Cardiac fibroblast (primary cell): Measurements from ENCODE around the gene RBMS3.
A peak's percentile ranks its signal among the peaks of the same experiment; 100 is the strongest.

Experiments
- DNase-seq, 2 donors: peaks; one replicate each; pipeline versions ENCODE4 v3.0.0 to v3.0.0-alpha.2; 2010; ENCODE audit warnings: low read depth in 2 of 2
- H3K4me3 ChIP-seq, 2 donors: replicated peaks in 1 of 2; 1 replicate in 1 of 2; 2 replicates in 1 of 2; pipeline ENCODE4 v1.5.1; 2011; ENCODE audit warnings: low read depth in 2 of 2, low read length in 2 of 2, mild to moderate bottlenecking in 2 of 2, moderate library complexity in 1 of 2
- CTCF ChIP-seq: IDR thresholded peaks from one replicate; pipeline ENCODE4 v1.5.1; 2011; ENCODE audit warnings: low read depth, mild to moderate bottlenecking, low read length, inconsistent platforms

Gene RBMS3

GRCh38 chr3:29590012-29590411, 309.1 kb downstream of the RBMS3 start:
- no peak for TF ChIP-seq CTCF
- no peak for DNase-seq
- no peak overlapping the region for H3K4me3 ChIP-seq

- H3K4me3 ChIP-seq, result no peak overlapping the region
- no peak for DNase-seq
- TF ChIP-seq CTCF, result no peak
Measured at GRCh38 chr3:29590461-29590860, 309.6 kb downstream of the RBMS3 start.

- no peak for TF ChIP-seq CTCF
- no peak overlapping the region for H3K4me3 ChIP-seq
- DNase-seq, result no peak
Measured at GRCh38 chr3:29591579-29591978, 310.7 kb downstream of the RBMS3 start.

- TF ChIP-seq CTCF, result no peak
- no peak for DNase-seq
Measured at GRCh38 chr3:29593802-29594201, 312.9 kb downstream of the RBMS3 start.

GRCh38 chr3:29594261-29594660, 313.4 kb downstream of the RBMS3 start:
- DNase-seq, result peak in 1 of 2 donors; percentile 27
- no peak for TF ChIP-seq CTCF
- H3K4me3 ChIP-seq, result no peak overlapping the region

More at GRCh38 chr3:29593802-29594201, 312.9 kb downstream of the RBMS3 start:
- H3K4me3 ChIP-seq, result no peak overlapping the region

- no peak overlapping the region for H3K4me3 ChIP-seq
- DNase-seq, result peak; percentile 23 to 41
- TF ChIP-seq CTCF, result no peak
Measured at GRCh38 chr3:29597376-29598008, 316.6 kb downstream of the RBMS3 start.
